Muscle of leg (tissue), 16 donors: Measurements from ENCODE around the gene KCNK2. TPM values are rescaled to one million over a fixed set of nuclear protein-coding genes. Genes with fewer than 3 reads are reported as not detected.
A peak's percentile ranks its signal among the peaks of the same experiment; 100 is the strongest.

Source experiments
- DNase-seq: peaks from one replicate; pipeline ENCODE4 v3.0.0; 2013
- H3K27ac ChIP-seq: one replicate; pipeline ENCODE4 v1.5.1; 2013; ENCODE audit warnings: mild to moderate bottlenecking, low read length, control low read depth
- H3K27me3 ChIP-seq: one replicate; pipeline ENCODE4 v1.6.1; 2013; ENCODE audit warnings: low read length; ENCODE audit not compliant: control insufficient read depth, insufficient read depth
- H3K36me3 ChIP-seq: one replicate; pipeline ENCODE4 v1.6.1; 2013; ENCODE audit warnings: low read length; ENCODE audit not compliant: control insufficient read depth, insufficient read depth
- H3K4me1 ChIP-seq: one replicate; pipeline ENCODE4 v1.6.1; 2013; ENCODE audit warnings: low read length; ENCODE audit not compliant: control insufficient read depth, insufficient read depth
- H3K4me3 ChIP-seq: one replicate; pipeline ENCODE4 v1.5.1; 2013; ENCODE audit warnings: low read length, control low read depth
- H3K9me3 ChIP-seq: replicated peaks from 2 replicates; pipeline ENCODE4 v1.6.1; 2013; ENCODE audit warnings: low read depth, low read length; ENCODE audit not compliant: control insufficient read depth
- WGBS: methylation state at CpG from one replicate; pipeline ENCODE4 v1.1.5; 2013; ENCODE audit warnings: missing lambda C conversion rate; ENCODE audit not compliant: insufficient coverage; 5-methylcytosine and 5-hydroxymethylcytosine counted together
- long read RNA-seq, 11 donors: transcript quantifications; one replicate each; lab custom pipeline, GENCODE V29; 2026
- polyA plus RNA-seq, 8 donors: library from polyadenylated mRNA; unstranded; fragments of 120-200 nt; gene quantifications; one replicate each; pipeline versions ENCODE4 v1.2.1 to v1.2.3, GENCODE V29; 2013; ENCODE audit warnings: inconsistent platforms in 1 of 8, low replicate concordance in 1 of 8; ENCODE audit not compliant: insufficient read length in 8 of 8, insufficient read depth in 1 of 8
- total RNA-seq: library from RNA; stranded (reverse); fragments of 120-200 nt; gene quantifications from one replicate; pipeline ENCODE4 v1.2.4, GENCODE V29; 2013

Gene KCNK2, protein sequence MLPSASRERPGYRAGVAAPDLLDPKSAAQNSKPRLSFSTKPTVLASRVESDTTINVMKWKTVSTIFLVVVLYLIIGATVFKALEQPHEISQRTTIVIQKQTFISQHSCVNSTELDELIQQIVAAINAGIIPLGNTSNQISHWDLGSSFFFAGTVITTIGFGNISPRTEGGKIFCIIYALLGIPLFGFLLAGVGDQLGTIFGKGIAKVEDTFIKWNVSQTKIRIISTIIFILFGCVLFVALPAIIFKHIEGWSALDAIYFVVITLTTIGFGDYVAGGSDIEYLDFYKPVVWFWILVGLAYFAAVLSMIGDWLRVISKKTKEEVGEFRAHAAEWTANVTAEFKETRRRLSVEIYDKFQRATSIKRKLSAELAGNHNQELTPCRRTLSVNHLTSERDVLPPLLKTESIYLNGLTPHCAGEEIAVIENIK
- 3.7 TPM for total RNA-seq
- polyA plus RNA-seq = 1 to 10 TPM; 2.2 to 9.4 (median 3.9) TPM
- long read RNA-seq, donor 1 = 0 reads
- long read RNA-seq, donor 2 = 0 reads
- long read RNA-seq, donor 3 = 0 reads
- long read RNA-seq, donor 4, partial matches to known transcripts = 0 of 1 reads
- long read RNA-seq, donor 4, other reads (novel, unspliced or antisense) = 0 of 1 reads
- long read RNA-seq, donor 5, partial matches to known transcripts = 0 of 2 reads
- long read RNA-seq, donor 5, other reads (novel, unspliced or antisense) = 0 of 2 reads
- long read RNA-seq, donor 6 = 0 reads
- long read RNA-seq, donor 7, partial matches to known transcripts = 0 of 1 reads
- long read RNA-seq, donor 7, other reads (novel, unspliced or antisense) = 0 of 1 reads
- long read RNA-seq, donor 8 = 0 reads
- long read RNA-seq, donor 9 = 0 reads
- long read RNA-seq, donor 10 = 0 reads
- long read RNA-seq, donor 11 = 0 reads

DNA sequence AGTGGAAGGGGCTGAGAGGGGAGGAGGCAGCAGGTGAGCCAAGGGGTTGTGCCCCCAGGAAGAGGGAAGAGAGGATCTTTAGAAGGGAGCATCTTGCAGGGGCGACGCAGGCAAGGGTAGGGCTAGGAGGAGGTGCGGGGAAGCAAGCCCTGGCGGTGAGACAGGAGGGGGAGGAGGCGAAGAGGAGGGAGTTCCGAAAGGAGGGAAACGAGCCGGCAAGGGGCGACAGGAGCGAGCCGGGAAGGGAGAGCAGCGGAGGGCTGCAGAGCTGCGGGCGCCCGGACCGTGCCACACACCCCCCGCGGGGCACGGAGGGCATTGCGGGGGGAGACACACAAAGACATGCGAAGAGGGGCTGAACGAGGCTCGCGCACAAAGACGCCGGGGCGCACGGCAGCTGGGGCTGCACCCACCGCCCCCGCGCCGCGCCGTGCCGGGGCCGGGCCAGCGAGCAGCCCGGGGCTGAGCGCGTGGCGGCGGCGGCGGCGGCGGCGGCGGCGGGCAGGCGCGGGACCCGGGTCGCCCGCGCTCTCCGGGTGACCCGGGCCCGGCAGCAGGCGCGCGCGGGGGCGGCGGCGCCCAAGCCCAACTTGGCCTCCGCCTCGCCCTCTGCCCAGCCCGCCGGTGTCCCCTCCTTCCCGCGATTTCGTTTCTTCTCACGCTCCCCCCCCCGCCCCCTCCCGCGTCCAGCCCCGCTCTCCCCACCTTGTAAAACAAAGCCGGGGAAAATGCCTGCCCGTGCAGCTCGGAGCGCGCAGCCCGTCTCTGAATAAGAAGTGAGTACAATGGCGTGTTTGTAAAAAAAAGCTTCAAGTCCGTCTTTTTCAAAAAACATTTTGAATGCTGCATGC, at the start of gene KCNK2:
Gene KCNK2 (plus strand): TSS at position 206 of the 851 bp plus-strand sequence. CDS start 649 bp downstream, outside the sequence.
- peaks cover 17% of the 10 kb centered on the region for H3K4me1 ChIP-seq
- H3K4me3 ChIP-seq = peak within 1 kb of the TSS; percentile 50
- DNase-seq = peak; percentile 59
- H3K9me3 ChIP-seq = no peaks in the 10 kb centered on the region
- no peaks in the 10 kb centered on the region for H3K36me3 ChIP-seq
- peaks cover 27% of the 10 kb centered on the region for H3K27me3 ChIP-seq
- 0% methylated on average over 56 of the region's 85 CpGs for WGBS
- H3K27ac ChIP-seq = no peak within 1 kb of the TSS

DNA sequence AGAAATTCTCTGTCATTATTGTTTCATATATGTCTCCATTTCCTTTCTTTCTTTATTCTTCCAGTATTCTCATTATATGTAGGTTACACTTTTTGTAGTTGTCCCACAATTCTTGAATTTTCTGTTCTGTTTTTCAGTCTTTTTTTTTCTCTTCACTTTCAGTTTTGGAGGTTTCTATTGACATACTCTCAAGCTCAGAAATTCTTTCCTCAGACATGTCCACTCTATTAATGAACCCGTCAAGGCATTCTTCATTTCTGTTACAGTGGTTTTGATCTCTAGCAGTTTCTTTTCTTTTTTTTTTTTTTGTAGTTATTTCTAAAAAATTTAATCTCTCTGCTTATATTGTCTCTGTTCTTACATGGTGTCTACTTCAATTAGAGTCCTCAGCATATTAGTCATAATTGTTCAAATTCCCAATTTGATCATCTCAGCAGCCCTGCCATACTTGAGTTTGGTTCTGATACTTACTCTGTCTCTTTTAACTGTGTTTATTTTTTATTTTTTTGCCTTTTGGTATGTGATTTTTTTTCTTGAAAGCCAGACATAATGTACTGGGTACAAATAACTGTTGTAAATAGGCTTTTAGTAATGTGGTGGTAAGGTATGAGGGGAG, 49.5 kb upstream of the KCNK2 start:
- Histone ChIP-seq H3K4me1 (no peaks in the 10 kb centered on the region), H3K27ac (no peak overlapping the region), H3K36me3 (no peaks in the 10 kb centered on the region), H3K4me3 (no peak overlapping the region), H3K27me3 (no peaks in the 10 kb centered on the region), H3K9me3 (no peaks in the 10 kb centered on the region)
- no peak for DNase-seq
- WGBS = no CpG with 5 or more reads among the region's 1 CpG

DNA sequence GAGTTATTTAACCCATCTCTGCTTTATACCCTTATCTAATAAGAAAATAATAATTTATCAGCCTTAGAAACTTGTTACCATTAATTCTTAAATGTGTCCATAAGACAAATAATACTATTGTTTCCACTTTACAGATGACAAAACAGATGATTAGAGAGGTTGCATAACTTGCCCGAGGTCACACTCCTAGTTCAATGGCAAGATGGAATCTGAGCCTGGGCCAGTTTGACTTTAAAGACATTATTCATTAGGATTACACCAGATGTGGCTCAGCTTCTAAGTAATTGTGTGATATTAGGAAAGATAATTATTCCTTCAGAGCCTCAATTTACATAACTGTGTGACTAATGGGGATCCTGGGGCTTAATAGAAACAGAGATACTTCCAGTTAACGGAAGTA, 42.3 kb upstream of the KCNK2 start:
- Histone ChIP-seq H3K27me3 (no peaks in the 10 kb centered on the region), H3K9me3 (no peaks in the 10 kb centered on the region), H3K4me3 (no peak overlapping the region), H3K4me1 (no peaks in the 10 kb centered on the region), H3K36me3 (no peaks in the 10 kb centered on the region), H3K27ac (no peak overlapping the region)
- 78% methylated on average over 1 of the region's 2 CpGs for WGBS
- DNase-seq = no peak

DNA sequence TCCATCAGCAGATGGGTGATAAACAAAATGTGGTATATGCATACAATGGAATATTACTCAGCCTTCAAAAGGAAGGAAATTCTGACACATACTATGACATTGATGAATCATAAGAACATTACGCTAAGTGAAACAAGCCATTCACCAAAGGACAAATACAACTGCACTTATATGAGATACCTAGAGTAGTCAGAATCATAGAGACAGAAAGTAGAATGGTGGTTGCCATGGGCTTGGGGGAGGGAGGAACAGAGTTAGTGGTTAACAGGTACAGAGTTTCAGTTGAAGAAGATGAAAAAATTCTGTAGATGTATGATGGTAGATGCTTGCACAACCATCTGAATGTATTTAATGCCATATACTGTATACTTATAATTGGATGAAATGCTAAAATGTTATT, 39.1 kb upstream of the KCNK2 start:
- Histone ChIP-seq H3K27me3 (no peaks in the 10 kb centered on the region), H3K9me3 (no peaks in the 10 kb centered on the region), H3K4me1 (no peaks in the 10 kb centered on the region), H3K36me3 (no peaks in the 10 kb centered on the region), H3K4me3 (no peak overlapping the region), H3K27ac (no peak overlapping the region)
- DNase-seq = no peak
- no CpG with 5 or more reads among the region's 1 CpG for WGBS

DNA sequence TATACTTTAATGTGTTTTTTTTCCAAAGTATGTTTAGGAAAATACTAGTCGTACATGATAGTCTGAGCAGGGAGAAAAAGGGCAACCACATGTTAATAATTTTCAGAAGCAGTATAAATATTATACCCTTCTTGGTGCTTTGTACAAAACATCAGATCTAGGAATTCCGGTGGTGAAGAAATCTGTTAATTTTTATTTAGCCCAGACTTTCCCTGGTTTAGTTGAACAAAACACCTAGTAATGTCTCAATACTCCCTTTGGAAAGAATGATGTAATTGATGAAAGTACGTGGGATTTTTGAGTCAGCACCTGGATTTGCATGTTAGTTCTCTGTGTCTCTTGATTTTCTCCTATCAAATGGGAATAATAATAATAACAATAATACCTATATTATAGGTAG, 38.4 kb upstream of the KCNK2 start:
- Histone ChIP-seq H3K27me3 (no peaks in the 10 kb centered on the region), H3K36me3 (no peaks in the 10 kb centered on the region), H3K27ac (no peak overlapping the region), H3K4me3 (no peak overlapping the region), H3K9me3 (no peaks in the 10 kb centered on the region), H3K4me1 (no peaks in the 10 kb centered on the region)
- DNase-seq = no peak
- no CpG with 5 or more reads among the region's 3 CpGs for WGBS

DNA sequence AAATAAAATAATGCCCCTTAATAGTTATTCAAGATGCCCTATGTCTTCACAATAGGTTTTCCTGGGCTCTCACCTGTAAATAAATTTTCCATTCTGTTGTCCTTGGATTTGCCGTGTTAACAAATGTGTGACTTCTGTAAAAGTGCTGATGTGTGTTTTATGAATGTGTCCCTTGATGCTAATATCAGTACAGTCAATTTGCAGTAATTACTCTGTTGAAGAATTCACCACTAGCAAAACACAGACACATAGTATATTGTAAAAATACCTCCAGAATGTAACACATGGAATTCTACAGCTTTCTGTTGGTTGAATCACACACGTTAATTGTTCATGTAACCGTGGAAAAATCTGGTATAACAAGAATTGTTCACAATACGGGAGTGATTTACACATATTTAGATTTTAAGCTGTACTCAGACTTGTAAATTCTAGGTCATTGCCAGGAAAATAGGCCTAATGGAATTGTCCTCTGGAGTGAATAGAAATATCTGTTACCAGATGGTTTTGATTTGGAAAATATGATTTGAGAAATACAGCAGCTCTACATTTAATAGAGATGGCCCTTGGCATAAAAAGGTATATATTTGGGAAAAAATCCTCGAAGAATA, 36.7 kb upstream of the KCNK2 start:
- Histone ChIP-seq H3K27ac (no peak overlapping the region), H3K4me1 (no peaks in the 10 kb centered on the region), H3K4me3 (no peak overlapping the region), H3K36me3 (no peaks in the 10 kb centered on the region), H3K27me3 (no peaks in the 10 kb centered on the region), H3K9me3 (no peaks in the 10 kb centered on the region)
- WGBS = no CpG with 5 or more reads among the region's 5 CpGs
- peak; percentile 73 for DNase-seq

DNA sequence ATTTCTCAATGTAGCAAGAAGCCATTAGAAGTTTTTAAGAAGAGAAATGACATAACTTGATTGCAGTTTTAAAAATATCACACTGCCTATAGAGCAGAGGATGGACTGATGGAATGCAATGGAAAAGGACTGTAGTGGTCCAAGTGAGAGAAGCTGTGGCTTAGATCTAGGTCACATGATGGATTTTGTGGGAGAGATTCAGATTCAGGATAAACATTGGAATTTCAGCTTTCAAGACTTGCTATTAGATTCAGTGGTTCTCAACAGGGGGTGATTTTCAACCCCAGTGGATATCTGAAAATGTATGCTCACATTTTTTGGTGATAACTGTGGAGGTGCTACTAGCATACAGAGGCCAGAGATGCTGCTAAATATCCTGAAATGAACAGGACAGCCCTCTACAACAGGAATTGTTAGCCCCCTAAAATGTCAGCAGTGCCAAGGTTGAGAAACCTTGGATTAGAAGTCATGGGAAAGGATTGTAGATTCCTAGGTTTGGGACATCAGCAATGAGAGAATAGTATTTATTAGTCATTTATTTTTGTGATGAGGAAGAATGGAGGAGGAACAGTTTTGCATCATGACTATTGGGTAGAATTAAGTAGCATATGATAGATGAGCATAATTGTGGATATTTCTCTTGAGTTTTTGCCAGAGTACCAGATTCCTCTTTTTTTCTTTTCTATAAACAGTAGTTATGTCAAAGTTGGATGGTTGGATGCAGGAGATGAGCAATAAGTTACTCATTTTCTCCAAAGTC, 30.1 kb upstream of the KCNK2 start:
- Histone ChIP-seq H3K9me3 (no peaks in the 10 kb centered on the region), H3K36me3 (no peaks in the 10 kb centered on the region), H3K27ac (no peak overlapping the region), H3K4me3 (no peak overlapping the region), H3K4me1 (no peaks in the 10 kb centered on the region), H3K27me3 (no peaks in the 10 kb centered on the region)
- DNase-seq = no peak

DNA sequence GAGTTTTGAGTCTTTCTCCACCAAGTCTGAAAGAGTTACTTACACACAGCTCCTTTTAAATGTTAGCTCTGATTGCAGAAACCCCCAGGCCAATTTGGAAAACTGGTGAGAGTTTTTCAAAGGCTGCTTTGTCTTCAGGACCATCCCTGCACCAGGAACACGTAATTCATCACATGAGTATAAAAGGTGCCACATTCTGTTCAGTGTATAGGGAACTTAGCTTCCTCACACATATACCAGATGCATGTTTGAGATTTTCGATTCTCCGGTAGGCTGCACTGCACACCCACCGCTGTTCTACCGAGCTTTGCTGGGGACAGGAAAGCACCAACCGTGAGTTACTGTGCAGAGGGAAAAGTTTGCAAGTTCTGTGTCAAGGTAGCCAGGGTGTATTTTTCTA, 28.3 kb upstream of the KCNK2 start:
- 64% methylated on average over 2 of the region's 6 CpGs for WGBS
- no peaks in the 10 kb centered on the region for H3K27me3 ChIP-seq

More for the DNA sequence above, 28.3 kb upstream of the KCNK2 start:
- Histone ChIP-seq H3K4me3 (no peak overlapping the region), H3K9me3 (no peaks in the 10 kb centered on the region), H3K36me3 (no peaks in the 10 kb centered on the region), H3K4me1 (no peaks in the 10 kb centered on the region), H3K27ac (no peak overlapping the region)
- no peak for DNase-seq
